ENCODE measurements around the gene PPP4C.

Gene PPP4C

DNA sequence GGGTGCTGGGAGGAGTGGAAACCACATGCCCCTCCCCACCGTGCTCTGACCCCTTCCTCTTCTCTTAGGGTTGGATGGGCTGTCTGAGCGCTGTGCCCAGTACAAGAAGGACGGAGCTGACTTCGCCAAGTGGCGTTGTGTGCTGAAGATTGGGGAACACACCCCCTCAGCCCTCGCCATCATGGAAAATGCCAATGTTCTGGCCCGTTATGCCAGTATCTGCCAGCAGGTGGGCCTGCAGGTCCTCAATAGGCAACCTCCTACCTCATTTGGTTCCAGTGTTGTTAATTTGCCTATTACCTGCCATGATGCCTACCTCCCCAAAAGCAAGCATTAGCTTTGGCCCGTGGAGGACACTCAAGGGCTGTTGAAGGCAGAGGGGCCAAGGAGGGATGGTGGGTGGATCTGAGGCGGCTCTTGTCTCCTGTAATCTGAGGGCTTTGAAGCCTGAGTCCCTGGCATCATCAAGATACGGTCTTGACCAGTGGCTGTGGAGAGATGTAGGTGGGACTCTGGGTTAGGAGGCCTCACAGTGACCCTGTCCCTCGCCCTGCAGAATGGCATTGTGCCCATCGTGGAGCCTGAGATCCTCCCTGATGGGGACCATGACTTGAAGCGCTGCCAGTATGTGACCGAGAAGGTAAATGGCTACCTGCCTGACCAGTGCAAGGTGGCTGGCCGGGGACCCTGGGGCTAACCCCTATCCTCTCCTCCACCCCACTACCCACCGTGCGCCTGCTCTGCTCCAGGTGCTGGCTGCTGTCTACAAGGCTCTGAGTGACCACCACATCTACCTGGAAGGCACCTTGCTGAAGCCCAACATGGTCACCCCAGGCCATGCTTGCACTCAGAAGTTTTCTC, 6.8 kb upstream of the PPP4C start:
- Histone ChIP-seq H3K9ac (ENCODE audit: low read length) (no peak overlapping the region), H3K27ac (ENCODE audit: low read length) (no peak overlapping the region), H3K36me3 (ENCODE audit: control insufficient read depth, low read depth, low read length) (peaks cover 56% of the 10 kb centered on the region), H3K9me3 (ENCODE audit: control insufficient read depth, low read depth, low read length) (no peaks in the 10 kb centered on the region), H3K27me3 (ENCODE audit: control insufficient read depth, insufficient read depth, low read length) (no peaks in the 10 kb centered on the region), H3K4me1 (ENCODE audit: control insufficient read depth, low read depth, low read length) (peaks cover 7% of the 10 kb centered on the region), H3K4me3 (ENCODE audit: low read length) (no peak overlapping the region)

DNA sequence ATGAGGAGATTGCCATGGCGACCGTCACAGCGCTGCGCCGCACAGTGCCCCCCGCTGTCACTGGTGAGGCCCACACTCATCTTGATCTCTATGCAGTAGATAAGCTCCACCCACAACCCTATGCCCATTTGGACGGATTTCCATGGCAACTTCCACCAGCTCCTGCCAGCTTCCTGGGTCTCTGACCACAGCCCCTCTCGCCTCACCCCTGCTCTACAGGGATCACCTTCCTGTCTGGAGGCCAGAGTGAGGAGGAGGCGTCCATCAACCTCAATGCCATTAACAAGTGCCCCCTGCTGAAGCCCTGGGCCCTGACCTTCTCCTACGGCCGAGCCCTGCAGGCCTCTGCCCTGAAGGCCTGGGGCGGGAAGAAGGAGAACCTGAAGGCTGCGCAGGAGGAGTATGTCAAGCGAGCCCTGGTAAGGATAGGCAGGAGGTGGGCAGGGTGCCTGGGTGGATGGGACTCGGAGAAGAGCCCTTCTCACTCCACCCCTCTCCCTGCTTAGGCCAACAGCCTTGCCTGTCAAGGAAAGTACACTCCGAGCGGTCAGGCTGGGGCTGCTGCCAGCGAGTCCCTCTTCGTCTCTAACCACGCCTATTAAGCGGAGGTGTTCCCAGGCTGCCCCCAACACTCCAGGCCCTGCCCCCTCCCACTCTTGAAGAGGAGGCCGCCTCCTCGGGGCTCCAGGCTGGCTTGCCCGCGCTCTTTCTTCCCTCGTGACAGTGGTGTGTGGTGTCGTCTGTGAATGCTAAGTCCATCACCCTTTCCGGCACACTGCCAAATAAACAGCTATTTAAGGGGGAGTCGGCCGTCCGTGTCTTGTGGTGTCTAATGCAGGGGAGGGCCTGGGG, 6.0 kb upstream of the PPP4C start:
- Histone ChIP-seq H3K9me3 (ENCODE audit: control insufficient read depth, low read depth, low read length) (no peaks in the 10 kb centered on the region), H3K27ac (ENCODE audit: low read length) (no peak overlapping the region), H3K27me3 (ENCODE audit: control insufficient read depth, insufficient read depth, low read length) (no peaks in the 10 kb centered on the region), H3K4me3 (ENCODE audit: low read length) (no peak overlapping the region), H3K9ac (ENCODE audit: low read length) (no peak overlapping the region), H3K4me1 (ENCODE audit: control insufficient read depth, low read depth, low read length) (peaks cover 7% of the 10 kb centered on the region), H3K36me3 (ENCODE audit: control insufficient read depth, low read depth, low read length) (peaks cover 56% of the 10 kb centered on the region)

DNA sequence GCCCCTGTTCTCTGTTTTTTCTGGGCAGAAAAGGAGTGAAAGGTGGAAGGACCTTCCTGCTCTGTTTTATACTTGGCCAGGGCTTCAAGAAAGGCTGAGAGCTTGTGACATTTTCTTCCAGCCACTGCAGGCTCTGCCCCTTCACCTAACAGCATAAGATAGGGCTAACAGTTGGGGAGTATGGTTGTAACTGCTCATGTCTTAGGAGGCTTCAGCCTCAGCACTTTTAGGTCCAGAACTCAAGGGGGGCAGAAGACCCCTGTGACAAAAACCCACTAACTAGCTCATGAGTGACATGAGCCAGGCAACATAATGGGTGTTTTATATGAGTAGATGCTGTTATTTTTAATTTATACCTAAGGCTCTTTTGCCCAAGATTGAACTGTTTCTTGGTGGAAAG, 5.3 kb upstream of the PPP4C start:
- no peak overlapping the region for H3K27ac ChIP-seq (ENCODE audit: low read length)

DNA sequence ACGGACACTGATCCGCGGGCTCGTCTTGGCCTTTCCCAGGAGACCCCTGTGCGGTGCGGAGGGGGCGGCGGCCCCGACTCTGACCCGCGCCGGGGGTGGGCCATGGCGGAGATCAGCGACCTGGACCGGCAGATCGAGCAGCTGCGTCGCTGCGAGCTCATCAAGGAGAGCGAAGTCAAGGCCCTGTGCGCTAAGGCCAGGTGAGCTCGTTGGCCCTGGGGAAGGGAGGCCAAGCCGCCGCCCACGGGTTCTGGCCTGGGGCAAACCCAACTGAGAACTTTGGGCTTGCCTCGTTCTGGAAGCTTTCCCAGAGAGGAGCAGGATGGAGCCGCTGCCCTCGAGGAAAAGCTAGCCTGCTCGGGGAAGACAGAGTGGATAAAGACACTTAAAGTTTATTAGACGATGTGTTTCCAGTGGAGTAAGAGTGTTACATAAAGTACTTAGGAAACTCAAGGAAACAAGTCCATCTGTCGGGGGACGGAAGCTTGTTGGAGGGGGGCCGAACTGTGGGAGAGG, 540 bp downstream of the PPP4C start:
- H3K36me3 ChIP-seq (ENCODE audit: control insufficient read depth, low read depth, low read length): peaks cover 45% of the 10 kb centered on the region
- no peaks in the 10 kb centered on the region for H3K4me1 ChIP-seq (ENCODE audit: control insufficient read depth, low read depth, low read length)
- peak overlapping the region; percentile 76 for H3K9ac ChIP-seq (ENCODE audit: low read length)
- no peaks in the 10 kb centered on the region for H3K27me3 ChIP-seq (ENCODE audit: control insufficient read depth, insufficient read depth, low read length)
- H3K9me3 ChIP-seq (ENCODE audit: control insufficient read depth, low read depth, low read length): no peaks in the 10 kb centered on the region
- H3K27ac ChIP-seq (ENCODE audit: low read length): no peak overlapping the region
- H3K4me3 ChIP-seq (ENCODE audit: low read length): peak overlapping the region; percentile 91

More for the DNA sequence above, 5.3 kb upstream of the PPP4C start:
- Histone ChIP-seq H3K27me3 (ENCODE audit: control insufficient read depth, insufficient read depth, low read length) (no peaks in the 10 kb centered on the region), H3K9ac (ENCODE audit: low read length) (no peak overlapping the region), H3K9me3 (ENCODE audit: control insufficient read depth, low read depth, low read length) (no peaks in the 10 kb centered on the region), H3K4me3 (ENCODE audit: low read length) (no peak overlapping the region), H3K36me3 (ENCODE audit: control insufficient read depth, low read depth, low read length) (peaks cover 56% of the 10 kb centered on the region), H3K4me1 (ENCODE audit: control insufficient read depth, low read depth, low read length) (peaks cover 7% of the 10 kb centered on the region)

DNA sequence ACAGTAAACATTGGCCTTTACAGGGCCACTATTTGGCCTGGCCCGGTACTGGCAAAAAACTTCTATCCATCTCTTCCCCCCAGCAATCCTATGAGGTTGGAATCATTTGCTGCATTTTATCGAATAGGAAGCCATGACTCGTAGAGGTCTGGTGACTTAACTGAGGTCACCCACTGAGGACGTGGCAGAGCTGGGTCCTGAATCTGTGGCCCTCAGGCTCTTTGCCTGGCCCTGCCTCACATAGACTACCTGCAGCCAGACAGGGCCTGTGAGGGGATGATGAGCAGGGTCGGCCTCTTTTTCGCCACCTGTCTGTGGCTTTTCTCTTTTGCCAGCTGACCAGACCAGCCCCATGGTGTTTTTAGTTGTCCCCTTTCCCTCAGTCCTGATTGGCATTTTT, 1.9 kb downstream of the PPP4C start:
- Histone ChIP-seq H3K9ac (ENCODE audit: low read length) (no peak overlapping the region), H3K27ac (ENCODE audit: low read length) (no peak overlapping the region), H3K27me3 (ENCODE audit: control insufficient read depth, insufficient read depth, low read length) (no peaks in the 10 kb centered on the region), H3K9me3 (ENCODE audit: control insufficient read depth, low read depth, low read length) (no peaks in the 10 kb centered on the region), H3K4me3 (ENCODE audit: low read length) (no peak overlapping the region), H3K4me1 (ENCODE audit: control insufficient read depth, low read depth, low read length) (no peaks in the 10 kb centered on the region), H3K36me3 (ENCODE audit: control insufficient read depth, low read depth, low read length) (peaks cover 40% of the 10 kb centered on the region)

DNA sequence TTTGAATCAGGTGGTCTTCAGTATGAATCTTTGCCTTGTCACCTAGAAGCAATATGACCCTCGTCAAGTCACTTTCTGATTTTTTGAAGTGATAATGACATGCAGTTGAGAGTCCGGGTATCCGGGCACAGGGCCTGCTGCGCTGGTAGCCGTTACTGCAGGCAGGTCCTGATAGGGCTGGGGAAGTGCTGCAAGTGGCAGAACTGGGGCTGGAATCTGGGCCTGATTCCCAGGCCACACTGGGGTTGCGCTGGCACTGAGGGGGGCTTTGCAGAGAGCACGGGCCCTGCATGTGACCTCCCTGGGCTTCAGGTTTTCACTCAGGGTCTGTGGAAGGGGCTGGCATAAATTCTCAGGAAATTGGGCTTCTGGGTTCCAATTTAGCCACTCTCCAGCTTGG, 3.0 kb downstream of the PPP4C start:
- H3K27ac ChIP-seq (ENCODE audit: low read length): no peak overlapping the region
- no peak overlapping the region for H3K9ac ChIP-seq (ENCODE audit: low read length)
- peaks cover 49% of the 10 kb centered on the region for H3K36me3 ChIP-seq (ENCODE audit: control insufficient read depth, low read depth, low read length)

DNA sequence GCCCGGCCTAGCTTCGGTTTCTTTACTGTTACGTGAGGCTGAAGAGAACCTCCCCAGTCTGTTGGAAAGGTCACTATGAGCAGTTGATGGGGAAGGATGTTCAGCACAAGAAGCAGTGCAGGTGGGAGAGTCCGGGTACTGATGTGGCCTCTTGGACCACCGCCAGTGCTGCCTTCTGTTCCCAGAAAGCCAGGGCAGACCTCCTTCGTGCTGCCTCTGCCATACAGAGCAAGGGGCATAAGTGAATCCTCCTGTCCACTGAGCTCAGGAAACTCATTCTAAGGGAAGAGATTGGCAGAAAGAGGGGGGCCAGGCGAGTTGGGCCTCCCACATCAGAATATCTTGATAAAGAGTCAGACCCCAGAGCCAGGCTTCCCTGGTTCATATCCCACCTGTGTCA, 3.7 kb downstream of the PPP4C start:
- Histone ChIP-seq H3K9ac (ENCODE audit: low read length) (no peak overlapping the region), H3K36me3 (ENCODE audit: control insufficient read depth, low read depth, low read length) (peaks cover 56% of the 10 kb centered on the region), H3K27ac (ENCODE audit: low read length) (no peak overlapping the region)

More for the DNA sequence above, 3.0 kb downstream of the PPP4C start:
- Histone ChIP-seq H3K4me3 (ENCODE audit: low read length) (no peak overlapping the region), H3K9me3 (ENCODE audit: control insufficient read depth, low read depth, low read length) (no peaks in the 10 kb centered on the region), H3K27me3 (ENCODE audit: control insufficient read depth, insufficient read depth, low read length) (no peaks in the 10 kb centered on the region), H3K4me1 (ENCODE audit: control insufficient read depth, low read depth, low read length) (no peaks in the 10 kb centered on the region)

DNA sequence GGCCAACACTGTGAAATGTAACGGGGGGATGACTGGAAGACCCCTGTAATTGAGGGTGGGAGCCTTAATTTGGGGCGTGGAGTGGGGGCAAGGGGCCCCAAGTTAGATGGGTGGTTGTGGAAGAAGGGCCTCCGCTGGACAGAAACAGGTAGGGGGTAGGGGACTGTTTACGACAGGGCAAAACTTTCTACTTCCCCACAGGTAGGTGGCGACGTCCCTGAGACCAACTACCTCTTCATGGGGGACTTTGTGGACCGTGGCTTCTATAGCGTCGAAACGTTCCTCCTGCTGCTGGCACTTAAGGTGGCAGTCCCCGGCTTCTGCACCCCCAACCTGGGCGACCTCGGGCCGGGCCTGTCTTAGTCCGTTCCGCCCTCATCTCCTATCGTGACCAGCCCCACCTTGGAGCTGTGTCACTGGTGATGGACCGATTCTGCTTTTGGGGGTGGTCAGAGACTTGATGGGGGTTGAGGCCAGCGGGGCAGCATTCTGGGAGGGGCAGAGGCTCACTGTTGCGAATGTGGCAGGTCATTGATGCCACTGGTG, 6.8 kb downstream of the PPP4C start:
- Histone ChIP-seq H3K4me1 (ENCODE audit: control insufficient read depth, low read depth, low read length) (no peaks in the 10 kb centered on the region), H3K36me3 (ENCODE audit: control insufficient read depth, low read depth, low read length) (peaks cover 60% of the 10 kb centered on the region)

More for the DNA sequence above, 3.7 kb downstream of the PPP4C start:
- no peak overlapping the region for H3K4me3 ChIP-seq (ENCODE audit: low read length)
- H3K27me3 ChIP-seq (ENCODE audit: control insufficient read depth, insufficient read depth, low read length): no peaks in the 10 kb centered on the region
- no peaks in the 10 kb centered on the region for H3K4me1 ChIP-seq (ENCODE audit: control insufficient read depth, low read depth, low read length)
- no peaks in the 10 kb centered on the region for H3K9me3 ChIP-seq (ENCODE audit: control insufficient read depth, low read depth, low read length)

DNA sequence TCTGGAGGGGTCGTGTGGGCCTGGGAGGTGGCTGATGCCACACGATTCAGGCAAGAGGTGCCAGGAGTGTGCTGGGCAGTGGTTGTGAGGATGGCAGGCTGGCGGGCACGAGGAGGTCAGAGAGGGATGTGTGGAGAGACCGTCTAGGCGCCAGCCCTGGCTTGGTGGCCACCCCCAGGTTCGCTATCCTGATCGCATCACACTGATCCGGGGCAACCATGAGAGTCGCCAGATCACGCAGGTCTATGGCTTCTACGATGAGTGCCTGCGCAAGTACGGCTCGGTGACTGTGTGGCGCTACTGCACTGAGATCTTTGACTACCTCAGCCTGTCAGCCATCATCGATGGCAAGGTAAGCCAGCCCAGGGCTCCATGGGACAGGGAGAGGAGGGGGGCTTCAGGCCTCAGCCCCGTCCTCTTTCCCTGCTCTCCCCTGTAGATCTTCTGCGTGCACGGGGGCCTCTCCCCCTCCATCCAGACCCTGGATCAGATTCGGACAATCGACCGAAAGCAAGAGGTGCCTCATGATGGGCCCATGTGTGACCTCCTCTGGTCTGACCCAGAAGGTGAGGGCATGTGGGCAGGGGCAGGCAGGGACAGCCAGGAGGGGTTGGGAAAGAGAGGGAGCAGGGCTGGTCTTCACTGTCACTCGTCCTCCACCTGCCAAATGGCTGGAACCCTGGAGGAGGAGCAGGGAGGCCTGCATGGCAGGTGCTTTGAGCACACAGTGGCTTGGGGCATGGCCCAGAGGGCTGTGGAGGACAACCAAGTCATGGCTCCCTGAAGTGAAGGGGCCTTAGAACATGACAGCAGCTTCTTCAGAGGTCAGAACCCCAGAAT, 7.6 kb downstream of the PPP4C start:
- H3K9me3 ChIP-seq (ENCODE audit: control insufficient read depth, low read depth, low read length): no peaks in the 10 kb centered on the region
- peaks cover 52% of the 10 kb centered on the region for H3K36me3 ChIP-seq (ENCODE audit: control insufficient read depth, low read depth, low read length)

More for the DNA sequence above, 6.8 kb downstream of the PPP4C start:
- H3K4me3 ChIP-seq (ENCODE audit: low read length): no peak overlapping the region
- H3K9ac ChIP-seq (ENCODE audit: low read length): no peak overlapping the region
- H3K27ac ChIP-seq (ENCODE audit: low read length): no peak overlapping the region
- no peaks in the 10 kb centered on the region for H3K27me3 ChIP-seq (ENCODE audit: control insufficient read depth, insufficient read depth, low read length)
- H3K9me3 ChIP-seq (ENCODE audit: control insufficient read depth, low read depth, low read length): no peaks in the 10 kb centered on the region

DNA sequence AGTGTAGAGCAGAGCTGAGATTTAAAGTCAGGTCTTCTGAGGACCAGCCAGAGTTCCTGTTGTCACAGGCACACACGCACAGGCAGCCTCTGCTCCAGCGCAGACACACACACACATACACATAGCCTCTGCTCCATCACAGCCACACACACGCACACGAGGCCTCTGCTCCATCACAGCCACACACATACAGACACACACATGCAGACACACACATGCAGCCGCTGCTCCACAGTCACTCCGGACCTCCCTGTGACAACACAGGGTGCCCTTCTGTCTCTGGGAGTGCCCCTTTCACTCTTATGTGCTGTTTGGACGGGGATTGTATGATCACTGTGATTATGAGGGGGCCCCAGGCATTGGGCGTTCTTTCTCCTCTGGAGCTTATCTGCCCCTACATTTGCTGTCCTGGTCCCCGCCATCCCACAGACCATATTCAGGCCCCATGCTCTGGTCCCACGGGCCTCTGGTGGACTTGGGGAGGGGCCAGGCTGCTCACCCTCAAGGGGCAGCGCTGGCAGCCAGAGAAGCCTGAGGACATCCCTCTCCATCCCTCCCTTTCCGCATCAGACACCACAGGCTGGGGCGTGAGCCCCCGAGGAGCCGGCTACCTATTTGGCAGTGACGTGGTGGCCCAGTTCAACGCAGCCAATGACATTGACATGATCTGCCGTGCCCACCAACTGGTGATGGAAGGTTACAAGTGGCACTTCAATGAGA, 8.5 kb downstream of the PPP4C start:
- H3K27ac ChIP-seq (ENCODE audit: low read length): no peak overlapping the region

More for the DNA sequence above, 7.6 kb downstream of the PPP4C start:
- Histone ChIP-seq H3K27me3 (ENCODE audit: control insufficient read depth, insufficient read depth, low read length) (no peaks in the 10 kb centered on the region), H3K27ac (ENCODE audit: low read length) (no peak overlapping the region), H3K9ac (ENCODE audit: low read length) (no peak overlapping the region), H3K4me1 (ENCODE audit: control insufficient read depth, low read depth, low read length) (no peaks in the 10 kb centered on the region), H3K4me3 (ENCODE audit: low read length) (no peak overlapping the region)

More for the DNA sequence above, 8.5 kb downstream of the PPP4C start:
- Histone ChIP-seq H3K36me3 (ENCODE audit: control insufficient read depth, low read depth, low read length) (peaks cover 46% of the 10 kb centered on the region), H3K9ac (ENCODE audit: low read length) (no peak overlapping the region), H3K27me3 (ENCODE audit: control insufficient read depth, insufficient read depth, low read length) (no peaks in the 10 kb centered on the region), H3K4me1 (ENCODE audit: control insufficient read depth, low read depth, low read length) (no peaks in the 10 kb centered on the region), H3K4me3 (ENCODE audit: low read length) (no peak overlapping the region), H3K9me3 (ENCODE audit: control insufficient read depth, low read depth, low read length) (no peaks in the 10 kb centered on the region)
